ENCODE measurements around the gene TMEFF2.
A peak's percentile ranks its signal among the peaks of the same experiment; 100 is the strongest.

Gene TMEFF2

DNA sequence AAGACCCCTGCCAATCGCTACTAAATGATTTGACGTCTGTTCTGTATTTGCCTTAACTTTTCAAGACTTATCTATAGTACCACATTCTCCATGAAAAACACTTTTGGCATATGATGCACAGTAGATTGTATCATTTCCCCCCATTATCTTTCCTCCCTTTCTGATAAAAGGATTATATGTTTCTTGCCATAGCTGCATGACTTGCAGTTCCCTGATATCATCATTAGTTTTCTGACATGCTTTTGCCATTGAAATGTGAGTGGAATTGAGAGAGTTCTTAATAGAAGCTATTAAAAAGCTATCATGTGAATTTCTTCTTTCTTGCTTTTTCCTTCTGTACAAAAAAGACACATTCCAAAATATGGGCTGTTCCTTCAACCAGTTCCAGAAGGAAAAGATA is 130.3 kb downstream of the TMEFF2 start:
- no peak for DNase-seq (ENCODE audit: low spot score)

DNA sequence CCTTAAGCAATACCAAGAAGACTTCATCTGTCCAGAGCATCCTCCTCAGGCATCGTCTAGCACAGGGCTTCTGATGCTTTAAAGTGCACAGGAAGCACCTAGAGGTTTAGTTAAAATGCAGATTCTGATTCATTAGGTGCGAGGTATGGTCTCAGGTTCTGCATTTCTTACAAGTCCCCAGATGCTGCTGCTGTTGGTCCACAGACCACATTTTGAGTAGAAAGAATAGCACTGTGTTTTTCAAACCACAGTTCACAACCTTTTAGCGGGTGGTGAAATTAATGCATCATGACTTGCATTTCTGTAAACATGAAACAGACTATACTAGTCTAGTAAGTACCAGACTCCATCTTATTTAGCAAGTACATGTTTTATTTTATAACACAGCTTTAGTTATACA is 134.6 kb downstream of the TMEFF2 start:
- DNase-seq (ENCODE audit: low spot score): no peak

DNA sequence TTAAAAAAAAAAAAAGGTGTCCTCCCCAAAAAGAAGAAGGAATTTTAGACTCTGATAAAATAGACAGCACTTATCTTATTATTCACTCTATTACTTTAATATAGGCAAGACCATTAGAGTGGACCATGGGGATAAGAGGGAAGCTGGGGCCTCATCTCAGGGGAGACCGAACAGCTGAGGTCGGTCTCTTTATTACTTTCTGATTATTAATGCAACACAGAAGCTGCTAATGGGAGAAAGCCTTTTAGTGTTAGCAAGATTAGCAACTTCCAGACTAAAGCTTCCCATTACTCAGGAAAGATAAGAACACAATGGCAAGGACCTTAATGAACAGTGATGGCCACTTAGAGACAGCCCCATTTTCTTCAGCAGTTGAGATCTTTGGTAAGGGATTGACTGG is 135.5 kb downstream of the TMEFF2 start:
- DNase-seq (ENCODE audit: low spot score): no peak

DNA sequence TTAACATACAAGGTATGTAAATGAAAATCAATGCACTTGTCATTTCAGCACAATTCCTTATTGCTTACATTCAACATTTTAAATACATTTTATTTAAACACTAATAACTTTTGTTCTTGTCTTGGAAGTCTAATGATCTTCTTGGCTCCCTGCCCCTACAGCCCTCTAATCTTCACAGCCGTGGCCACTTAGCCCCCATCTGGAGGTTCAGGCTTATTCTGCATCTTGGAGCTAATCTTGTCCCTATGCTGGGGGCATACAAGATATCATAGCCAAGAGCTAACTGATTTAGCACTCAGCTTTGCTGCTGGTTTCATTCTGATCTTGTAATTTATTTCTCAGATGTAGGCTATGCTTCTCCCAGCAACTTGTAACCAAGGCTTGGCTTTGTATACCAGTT is 140.8 kb downstream of the TMEFF2 start:
- no peak for DNase-seq (ENCODE audit: low spot score)

DNA sequence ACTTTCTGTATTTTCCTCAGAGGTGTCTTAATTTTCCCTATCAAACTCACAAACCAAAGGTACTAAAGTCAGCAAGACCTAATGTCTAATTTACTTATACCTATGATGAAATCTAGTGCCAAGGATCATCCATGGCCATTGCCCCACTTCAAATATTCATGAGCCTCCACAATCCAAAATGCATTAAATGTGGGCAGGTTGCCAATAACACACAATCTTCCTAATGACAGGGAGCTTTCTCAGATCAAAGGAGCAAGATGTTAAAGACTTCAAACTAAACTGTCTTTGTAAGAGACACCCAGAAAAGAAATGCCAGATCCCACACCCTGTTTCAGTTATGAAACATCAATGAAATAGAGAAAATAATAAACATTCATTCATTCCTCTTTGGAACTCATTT is 143.2 kb downstream of the TMEFF2 start:
- DNase-seq (ENCODE audit: low spot score): no peak

DNA sequence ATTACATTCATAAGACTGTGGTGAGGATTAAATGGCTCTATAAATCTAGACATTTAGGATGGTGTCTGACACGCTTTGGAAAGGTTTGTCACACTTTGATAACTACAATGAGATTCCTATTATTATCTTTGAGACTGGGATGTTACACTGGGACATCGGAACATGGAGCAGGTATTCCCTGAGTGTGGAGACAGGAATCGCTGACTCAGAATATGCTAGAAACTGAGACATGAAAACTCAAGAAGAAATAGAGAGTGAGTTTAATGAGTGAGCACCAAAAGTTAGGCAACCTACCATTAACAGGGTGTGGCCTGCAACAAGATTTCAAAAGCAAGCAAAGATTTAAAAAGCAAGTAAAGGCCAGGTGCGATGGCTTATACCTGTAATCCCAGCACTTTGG is 145.4 kb downstream of the TMEFF2 start:
- DNase-seq (ENCODE audit: low spot score): no peak

DNA sequence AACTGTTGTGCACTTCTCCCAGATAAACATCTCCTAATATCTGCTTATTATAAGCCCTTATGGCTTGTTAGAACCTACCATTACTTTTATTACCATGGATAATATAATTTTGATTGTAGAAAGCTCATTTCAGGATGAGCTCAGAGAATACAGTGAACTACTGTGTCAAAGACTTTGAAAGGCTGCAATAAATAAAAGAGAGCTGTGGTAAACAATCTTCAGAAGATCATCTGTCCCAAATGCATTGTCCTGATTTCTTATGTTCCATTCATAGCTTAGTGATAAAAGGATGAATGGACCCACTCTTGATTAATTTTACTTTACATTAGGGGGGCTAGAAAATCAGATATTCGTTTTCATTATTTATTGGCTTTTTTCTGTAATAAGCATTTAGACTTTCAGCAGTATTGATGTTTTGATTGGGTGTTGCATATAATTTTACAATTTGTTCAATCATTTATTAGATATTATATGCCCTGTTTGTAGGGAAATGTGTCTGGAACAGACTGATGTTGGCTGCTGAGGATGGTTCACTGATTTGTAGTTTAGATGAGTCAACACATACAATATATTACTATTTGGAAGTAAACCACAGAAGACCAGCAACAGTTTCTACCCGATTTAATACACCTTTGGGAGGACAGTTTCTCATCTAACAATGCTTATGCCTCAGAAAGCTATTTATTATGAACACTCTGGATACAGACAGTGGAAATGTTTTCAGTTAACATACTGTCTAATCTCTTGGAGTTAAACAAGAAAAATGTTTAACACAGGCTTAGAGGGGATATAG is 147.2 kb downstream of the TMEFF2 start:
- no peak for DNase-seq (ENCODE audit: low spot score)

DNA sequence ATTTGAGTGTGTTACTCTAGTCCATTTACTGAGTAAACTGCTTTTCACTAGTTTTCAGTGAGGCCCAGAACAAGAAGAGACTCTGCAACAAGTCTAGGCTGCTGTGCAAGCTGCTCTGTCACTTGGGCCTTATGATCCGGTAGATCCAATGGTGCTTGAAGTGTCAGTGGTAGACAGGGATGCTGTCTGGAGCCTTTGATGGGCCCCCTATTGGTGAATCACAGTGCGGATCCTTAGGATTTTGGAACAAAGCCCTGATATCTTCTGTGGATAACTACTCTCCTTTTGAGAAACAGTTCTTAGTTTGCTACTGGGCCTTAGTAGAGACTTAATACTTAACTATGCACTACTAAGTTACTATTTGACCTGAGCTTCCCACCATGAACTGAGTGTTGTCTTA is 150.2 kb downstream of the TMEFF2 start:
- no peak for DNase-seq (ENCODE audit: low spot score)

DNA sequence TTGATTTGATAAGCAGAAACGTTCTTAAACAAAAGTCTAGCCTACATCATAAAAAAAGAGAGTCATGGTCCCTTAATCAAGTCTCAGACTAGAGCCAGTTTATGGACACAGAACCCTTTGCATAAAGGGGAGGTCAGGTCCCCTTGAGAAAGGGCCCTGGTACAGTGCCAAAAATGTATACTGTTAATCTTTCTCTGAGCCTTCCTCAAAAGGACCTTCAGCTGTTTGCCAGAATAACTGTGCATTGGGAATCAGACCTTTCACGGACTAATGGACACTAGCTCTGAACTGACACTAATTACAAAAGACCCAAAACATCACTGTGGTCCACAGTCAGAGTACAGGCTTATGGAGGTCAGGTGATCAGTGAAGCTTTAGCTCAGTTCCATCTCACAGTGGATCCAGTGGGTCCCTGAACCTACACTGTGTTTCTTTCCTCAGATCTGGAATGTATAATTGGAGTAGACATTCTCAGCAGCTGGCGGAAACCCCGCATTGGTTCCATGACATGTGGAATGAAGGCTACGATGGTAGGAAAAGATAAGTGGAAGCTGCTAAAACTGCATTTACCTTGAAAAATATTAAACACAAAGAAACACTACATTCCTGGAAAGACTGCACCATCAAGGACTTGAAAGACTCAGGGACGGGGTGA is 151.4 kb downstream of the TMEFF2 start:
- DNase-seq (ENCODE audit: low spot score): no peak

DNA sequence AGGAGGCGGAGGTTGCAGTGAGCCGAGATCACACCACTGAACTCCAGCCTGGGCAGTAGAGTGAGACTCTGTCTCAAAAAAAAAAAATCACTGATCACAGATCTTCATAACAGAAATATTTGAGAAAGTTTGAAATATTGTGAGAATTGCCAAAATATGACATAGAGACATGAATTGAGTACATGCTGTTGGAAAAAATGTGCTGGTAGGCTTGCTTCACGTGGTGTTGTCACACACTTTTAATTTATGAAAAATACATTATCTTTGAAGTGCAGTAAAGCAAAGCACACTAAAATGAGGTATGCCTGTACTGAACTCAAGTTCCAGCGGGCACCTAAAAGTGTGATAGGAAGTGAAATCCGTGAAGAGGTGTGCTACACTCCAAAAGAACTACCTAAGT is 152.6 kb downstream of the TMEFF2 start:
- no peak for DNase-seq (ENCODE audit: low spot score)

DNA sequence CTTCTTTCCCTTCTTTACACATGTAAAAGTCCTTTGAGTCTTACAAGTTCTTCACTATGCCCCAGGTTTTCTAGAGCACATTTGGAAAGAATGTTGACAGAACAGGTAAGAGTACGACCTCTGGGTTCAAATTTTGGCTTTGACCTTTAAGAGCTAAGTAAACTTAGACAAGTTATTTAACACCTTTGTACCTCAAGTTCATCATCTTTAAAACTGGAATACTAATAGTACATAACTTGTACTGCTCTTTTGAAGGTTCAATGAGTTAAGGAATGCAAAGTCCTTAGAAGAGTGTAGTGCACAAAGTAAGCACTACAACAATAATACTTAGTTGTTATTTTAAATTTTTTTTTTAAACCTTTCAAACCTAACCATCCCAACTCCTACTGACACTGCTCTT is 156.6 kb downstream of the TMEFF2 start:
- no peak for DNase-seq (ENCODE audit: low spot score)

DNA sequence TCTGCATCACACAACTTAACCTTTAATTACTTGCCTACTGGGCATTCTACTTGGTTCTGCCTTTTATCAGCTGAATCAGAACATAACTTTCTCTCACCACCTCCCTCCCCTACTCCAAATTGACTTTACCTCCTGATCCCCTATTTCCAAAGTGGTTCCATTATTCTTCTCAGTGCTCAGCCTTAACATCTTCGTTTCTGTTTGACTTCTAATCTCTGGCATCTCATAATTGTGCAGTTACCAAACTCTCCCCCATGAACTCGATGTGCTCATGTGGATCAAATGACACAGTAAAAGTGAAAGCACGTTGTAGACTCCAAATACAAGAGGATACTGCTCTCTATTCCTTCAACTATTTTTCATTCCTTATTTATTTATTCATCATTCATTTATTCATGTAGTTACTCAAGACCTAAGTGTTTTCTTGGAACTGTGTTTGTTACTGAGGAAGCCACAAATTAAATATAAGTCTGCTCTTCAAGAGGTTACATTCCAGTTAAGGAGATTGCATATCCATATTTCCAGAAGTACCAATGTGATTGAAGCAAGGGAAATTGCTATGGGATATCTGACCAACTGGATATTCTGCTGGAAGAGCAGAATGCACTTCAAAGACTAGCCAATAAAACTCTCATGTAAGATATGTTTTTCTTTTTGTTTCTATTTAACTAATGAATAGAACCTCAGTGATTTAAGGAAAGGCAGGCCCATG is 158.8 kb downstream of the TMEFF2 start:
- DNase-seq (ENCODE audit: low spot score): peak; percentile 33

DNA sequence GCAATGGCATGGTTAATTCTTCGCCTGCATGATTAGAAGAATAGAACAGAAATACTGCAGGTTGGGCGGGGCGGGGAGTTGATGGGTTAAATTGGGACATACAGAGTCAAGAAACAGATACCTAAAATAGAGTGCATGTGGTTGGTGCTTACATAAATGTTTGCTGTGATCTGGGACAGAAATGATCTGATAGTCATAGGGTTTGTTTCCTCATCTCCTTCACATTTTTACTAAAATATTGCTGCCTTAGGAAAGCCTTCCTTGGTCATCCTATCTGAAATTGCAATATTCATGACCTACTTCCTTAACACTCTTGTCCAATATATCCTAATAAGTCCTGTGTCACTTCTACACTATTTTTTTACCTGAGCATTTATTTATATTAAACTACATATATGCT is 163.9 kb downstream of the TMEFF2 start:
- no peak for DNase-seq (ENCODE audit: low spot score)

DNA sequence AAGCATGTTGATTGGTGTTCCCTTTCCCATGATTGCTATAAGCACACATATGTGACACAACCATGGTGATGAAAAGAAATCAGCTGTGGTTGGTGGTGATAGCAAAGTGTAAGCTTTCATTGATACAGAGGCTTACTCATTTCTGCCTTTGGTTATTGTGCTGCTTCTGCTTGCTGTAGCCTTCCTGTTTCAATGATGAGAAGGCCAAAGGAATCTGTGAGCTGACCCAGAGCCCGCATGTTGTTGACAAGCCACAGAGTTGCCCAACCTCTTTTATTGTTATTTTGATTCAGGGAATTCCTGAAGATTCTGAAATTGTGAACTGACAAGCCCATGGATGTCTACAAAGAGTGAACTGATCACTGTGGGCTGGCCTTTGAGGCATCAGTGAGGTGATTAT is 164.4 kb downstream of the TMEFF2 start:
- DNase-seq (ENCODE audit: low spot score): no peak

DNA sequence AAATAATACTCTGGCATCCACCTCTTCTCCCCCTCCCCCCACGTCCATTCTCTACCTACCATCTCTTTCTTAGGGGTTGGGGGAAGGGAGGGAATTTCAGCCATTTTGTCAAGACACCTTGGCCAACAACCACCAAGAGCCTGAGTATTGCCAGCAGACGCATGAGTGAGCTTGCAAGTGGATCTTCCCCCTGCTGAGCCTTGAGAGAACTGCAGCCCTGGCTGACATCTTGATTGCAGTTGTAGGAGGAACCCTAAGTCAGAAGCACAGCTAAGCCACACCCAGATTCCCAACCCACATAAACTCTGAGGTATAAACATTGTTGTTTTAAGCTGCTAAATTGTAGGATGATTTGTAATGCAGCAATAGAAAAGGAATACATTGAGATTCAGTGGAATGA is 165.6 kb downstream of the TMEFF2 start:
- no peak for DNase-seq (ENCODE audit: low spot score)

DNA sequence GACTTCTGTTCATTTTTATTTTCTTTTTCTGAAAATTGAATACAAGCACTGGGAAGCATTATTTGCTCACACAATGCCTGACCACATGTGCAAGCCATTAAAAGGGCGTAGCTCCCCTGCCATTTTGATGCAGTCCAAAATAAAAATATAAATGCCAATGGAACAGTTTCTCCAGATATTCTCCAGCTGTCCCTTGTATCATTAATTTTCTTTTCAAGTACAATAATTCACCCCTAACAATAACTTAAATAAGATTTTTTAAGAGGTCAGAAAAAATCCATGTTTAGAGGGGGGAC is 168.0 kb downstream of the TMEFF2 start:
- no peak for DNase-seq (ENCODE audit: low spot score)

DNA sequence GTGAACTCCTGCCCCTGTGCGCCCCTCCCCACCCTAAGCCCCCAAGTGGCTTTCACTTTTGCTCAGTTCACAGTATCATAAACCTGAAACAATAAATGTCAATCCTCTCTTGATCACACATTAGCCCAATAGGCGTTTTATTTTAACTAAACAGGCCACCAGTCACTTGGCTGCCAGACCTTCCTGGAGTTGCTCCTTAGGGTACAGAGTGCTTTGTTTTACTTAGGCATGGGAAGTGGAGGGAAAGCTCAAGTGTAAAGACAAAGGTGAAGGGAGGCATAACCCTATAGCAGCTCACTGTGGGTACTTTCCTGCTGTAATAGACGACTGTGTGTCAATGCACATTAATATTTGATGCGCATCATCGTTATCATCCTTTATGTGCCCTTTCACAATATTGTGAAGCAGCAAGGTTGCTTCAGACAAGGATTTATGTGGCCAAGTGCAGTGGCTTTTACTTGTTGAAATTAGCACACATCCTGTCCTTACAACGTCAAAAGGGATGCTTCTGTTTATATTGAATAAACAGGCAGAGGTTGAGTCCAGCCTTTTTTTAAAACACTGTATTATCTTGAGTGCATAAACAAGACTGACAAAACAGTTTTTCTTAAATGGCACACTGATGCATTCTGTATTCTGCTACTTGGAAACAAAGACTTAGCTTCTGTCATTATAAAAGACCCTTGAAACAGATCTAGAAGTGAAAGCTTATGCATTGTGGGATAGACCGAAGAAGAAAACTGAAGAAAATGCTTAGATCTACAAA is 168.5 kb downstream of the TMEFF2 start:
- no peak for DNase-seq (ENCODE audit: low spot score)

DNA sequence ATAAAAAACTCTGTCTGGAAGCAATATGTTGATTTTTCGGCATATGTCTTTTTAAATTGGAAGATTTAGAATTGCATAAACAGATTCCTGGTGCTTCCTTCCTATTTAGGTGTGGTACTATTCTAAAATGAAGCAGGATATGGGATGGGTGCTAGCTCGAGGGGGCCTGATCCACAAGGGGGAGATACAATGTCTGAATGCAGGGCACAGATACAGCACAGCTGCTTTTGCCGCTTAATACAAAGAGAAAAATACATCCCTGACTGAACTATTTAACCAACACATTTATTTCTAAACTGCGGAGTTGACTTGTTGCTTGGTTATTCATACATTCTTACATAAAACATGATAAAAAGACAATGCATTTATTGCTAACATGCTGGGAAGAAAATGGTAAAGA is 169.1 kb downstream of the TMEFF2 start:
- no peak for DNase-seq (ENCODE audit: low spot score)

DNA sequence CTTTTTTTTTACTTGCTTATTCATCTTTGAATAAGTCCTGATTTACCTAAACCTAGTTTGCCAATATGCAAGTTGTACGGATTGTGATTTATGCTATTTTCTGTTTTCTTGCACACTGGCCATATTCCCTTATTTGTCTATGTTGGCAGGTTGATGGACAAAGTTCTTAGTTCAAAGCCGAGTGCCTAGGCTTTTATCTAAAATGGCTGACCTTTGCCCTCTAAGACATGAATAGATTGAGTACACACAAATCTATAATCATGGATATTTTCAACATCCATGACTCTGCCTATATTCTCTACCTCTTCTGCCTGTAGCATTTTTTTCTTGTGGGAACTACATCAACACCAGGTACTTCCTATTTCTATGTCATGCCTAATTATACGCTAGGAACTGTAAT is 171.7 kb downstream of the TMEFF2 start:
- no peak for DNase-seq (ENCODE audit: low spot score)

DNA sequence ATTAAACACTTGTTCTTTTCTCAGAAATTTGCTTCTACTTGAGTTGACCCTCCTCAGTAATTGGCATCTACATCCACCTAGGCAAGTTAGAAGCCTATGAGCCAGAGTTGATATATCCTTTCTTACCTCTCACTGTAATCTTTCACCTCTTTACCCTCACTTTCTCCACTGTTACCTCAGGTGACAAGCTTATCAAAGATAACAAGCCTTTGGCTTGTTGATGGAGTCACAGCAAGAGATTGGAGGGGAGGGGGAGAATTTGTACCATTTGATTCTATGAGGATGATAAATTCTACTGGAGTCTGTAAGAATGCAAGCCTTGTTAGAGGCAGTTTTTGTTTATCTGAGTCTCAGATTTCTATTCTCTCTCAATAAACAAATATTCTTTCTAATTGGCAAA is 176.9 kb downstream of the TMEFF2 start:
- no peak for DNase-seq (ENCODE audit: low spot score)

DNA sequence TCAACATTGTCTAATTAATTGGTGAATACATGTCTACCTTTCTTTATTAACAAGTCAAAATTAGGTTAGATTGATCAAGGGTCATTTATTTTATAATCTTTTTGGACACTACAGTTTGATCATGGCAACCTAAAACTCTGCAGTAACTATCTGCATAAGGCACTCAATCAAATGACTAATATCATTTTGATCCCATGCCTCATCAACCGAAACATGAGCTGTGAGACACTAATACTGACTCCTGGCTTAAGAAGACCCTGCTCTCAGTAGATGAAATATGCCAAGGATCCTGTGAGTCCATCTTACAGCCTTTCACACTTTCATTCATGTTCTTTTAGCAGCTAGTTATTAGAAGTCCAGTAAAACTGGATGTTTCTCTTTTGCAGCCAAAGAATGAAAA is 178.5 kb downstream of the TMEFF2 start:
- peak; percentile 35 for DNase-seq (ENCODE audit: low spot score)

DNA sequence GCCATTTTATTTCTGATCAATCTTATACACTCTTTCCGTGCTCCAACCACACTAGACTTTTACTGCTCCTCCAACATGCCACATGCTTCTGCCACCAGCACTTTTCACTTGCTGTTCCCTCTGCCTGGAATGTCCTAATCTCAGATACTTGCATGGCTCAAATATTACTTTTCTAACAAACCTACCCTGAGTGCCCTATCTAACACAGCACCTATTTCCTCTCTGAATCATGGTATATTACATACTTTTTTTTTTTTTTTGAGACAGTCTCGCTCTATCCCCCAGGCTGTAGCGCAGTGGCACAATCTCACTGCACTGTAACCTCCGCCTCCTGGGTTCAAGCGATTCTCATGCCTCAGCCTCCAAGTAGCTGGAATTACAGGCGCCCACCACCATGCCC is 181.5 kb downstream of the TMEFF2 start:
- no peak for DNase-seq (ENCODE audit: low spot score)

DNA sequence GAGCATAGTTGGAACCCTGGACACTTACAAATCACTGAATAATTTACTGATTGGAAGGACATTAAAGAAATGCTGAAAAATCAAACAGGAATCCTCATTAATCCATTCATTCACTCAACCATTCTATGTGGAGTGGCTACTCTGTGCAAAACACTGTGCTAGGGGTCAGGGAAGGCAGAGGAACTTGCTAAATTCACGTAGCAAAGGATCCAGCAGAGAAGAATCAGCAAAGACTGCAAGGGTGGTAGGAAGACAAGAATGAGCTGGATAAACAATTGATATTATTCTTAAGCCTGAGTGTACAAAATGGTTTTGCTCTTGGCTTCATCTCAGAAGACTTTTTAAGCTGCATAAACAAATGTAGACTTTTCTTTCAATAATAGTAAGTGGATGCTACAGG is 183.5 kb downstream of the TMEFF2 start:
- DNase-seq (ENCODE audit: low spot score): no peak

All from GM03348 (cell line).